ENCODE measurements around the gene RERE.

DNA sequence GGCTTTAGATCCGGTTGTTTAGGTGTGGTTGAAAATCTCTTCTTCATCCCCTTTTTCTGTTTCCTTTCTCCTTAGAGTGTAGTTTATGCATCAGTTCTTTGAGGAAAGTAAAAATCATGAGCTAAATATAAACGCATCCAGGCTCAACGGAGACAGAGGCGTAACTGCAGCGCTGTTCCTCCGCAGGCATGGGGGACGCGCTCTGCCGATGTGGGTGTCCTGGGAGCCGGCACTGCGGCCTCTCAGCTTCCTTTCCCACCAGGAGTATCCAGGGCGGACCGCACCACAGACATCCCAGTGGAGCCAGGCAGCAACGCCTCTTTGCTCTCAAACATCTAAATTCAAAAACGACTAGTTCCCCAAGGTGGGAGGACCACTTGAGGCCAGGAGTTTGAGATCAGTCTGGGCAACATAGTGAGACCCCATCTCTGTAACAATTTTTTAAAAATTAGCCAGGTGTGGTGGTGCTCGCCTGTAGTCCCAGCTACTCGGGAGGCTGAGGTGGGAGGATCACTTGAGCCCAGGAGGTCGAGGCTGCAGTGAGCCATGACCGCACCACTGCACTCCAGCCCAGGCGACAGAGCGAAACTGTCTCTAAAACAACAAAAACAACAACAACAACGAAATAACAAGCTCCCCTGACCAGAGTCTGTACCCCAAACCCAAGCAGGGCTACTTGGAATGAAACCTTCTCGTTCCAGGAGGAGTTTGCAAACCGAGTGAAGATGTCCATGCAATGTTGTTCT lies 483.2 kb downstream of the RERE start:
- TF ChIP-seq CTCF (conservative IDR thresholded peaks at IDR 0.05; ENCODE audit: low read depth in 2 of 2) = no peak
- TF ChIP-seq EZH2 (IDR thresholded peaks at IDR 0.05; ENCODE audit: low read depth, unreplicated experiment) = no peak
- no peak for TF ChIP-seq POLR2AphosphoS5 (IDR thresholded peaks at IDR 0.05; ENCODE audit: low read depth)
- TF ChIP-seq EZH2phosphoT487 (IDR thresholded peaks at IDR 0.05; ENCODE audit: unreplicated experiment) = no peak
